CD1c-positive myeloid dendritic cell (primary cell): ENCODE measurements around the gene SYT5.
A peak's percentile ranks its signal among the peaks of the same experiment; 100 is the strongest.
"Not testable (repeated sequence)": the region's sequence is repeated elsewhere in the genome, so short reads cannot be mapped to it uniquely, and the experiment has no call there.

Source experiments
- DNase-seq: peaks from one replicate; pipeline ENCODE4 v3.0.0-alpha.2; 2016; ENCODE audit errors: extremely low spot score

SYT5 gene

GRCh38 chr19:55179606-55180484 is at the start of gene SYT5:
TSS of gene SYT5 (minus strand) at chr19:55180289. CDS start at chr19:55179041, 1,248 bp downstream.
- peak; percentile 68 for DNase-seq

- DNase-seq = no peak
Measured at GRCh38 chr19:55229789-55230182, 49.7 kb upstream of the SYT5 start.

- DNase-seq = no peak
Measured at GRCh38 chr19:55229145-55229788, 49.2 kb upstream of the SYT5 start.

DNA sequence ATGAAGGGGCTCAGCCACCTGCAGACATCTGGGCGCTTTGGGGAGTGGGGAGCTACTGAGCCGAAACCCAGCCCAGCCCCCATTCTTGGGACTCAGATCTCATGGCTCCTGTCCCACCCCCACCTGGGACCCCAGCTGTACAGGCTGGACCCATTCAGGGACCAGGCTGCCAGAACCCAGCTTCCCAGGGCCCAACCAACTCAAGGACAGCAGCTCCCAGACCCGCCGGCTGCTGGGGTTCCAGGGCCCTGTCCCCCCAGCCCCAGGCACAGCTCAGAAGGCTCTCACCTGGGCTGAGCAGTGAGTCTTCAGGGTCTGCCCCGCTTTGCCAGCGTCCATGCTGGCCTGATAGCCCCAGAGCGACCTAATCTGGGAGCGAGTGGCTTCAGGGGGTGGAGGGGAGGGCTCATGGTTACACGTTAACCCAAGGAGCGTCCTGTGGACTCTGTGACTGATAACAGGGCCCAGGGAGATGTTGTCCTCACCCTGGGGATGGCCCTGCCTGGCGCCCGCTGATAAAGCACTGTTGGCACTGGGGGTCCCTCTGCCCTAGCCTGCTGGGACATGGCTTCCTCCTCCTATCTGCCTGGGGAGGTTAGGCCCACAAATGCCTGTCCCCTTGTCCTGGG is 48.4 kb upstream of the SYT5 start, which contains the start of gene TMEM86B:
TMEM86B (minus strand) TSS at position 361 of the 629 bp plus-strand sequence; CDS start at position 339, 22 bp downstream.
- no peak for DNase-seq

- no peak for DNase-seq
Measured at GRCh38 chr19:55228015-55228391, 47.9 kb upstream of the SYT5 start.

DNA sequence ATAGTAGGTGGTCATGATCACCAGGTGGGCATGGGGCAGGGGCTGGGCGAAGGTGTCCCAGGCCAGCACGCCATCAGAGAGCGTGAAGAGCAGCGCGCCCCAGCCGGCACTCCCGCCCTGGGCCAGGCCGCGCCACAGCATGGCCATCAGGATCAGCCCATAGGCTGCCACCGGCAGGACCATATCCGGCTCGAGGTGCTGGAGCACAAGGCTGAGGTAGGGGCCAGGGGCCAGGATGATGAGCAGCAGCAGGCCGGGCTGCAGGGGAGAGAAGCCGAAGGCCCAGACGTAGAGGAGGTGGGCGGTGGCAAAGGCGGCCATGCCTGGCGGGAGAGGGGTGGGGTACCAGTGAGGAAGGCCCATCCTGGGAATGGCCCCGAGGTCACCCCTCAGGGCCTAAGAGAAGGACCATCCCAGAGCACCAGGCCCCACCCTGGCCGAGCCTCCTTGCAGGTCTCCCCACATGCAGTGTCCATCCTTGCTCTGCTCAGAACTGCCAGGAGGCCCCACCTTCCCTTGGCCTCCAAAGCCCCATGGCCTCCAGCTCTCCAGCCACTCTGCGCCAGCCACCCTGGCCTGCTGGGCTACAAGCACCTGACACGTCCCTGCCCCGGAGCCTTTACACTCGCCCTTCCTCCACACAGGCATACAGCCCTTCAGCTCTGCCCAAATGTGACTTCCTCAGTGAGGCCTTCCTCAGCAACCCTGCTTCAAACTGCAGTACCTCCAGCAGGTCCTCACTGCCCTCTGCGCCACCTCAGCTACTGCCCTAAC is 47.3 kb upstream of the SYT5 start:
- no peak for DNase-seq

- DNase-seq = no peak
Measured at GRCh38 chr19:55226788-55227187, 46.7 kb upstream of the SYT5 start.

DNA sequence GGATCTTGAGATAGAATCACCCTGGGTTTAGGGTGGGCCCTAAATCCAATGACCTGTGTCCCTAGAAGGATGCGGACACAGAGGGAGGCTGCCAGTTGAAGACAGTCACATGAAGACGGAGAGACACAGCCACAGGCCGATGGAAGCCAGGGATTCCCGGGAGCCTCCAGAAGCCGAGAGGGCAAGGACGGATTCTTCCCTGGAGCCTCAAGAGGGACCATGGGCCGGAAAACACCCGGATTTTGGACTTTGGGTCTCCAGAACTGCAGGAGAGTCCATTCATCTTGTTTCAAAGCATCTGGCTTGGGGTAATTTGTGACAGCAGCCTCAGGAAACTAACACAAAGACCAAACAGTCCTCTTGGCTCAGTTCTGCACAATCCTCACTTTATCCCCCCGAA is 46.2 kb upstream of the SYT5 start:
- no peak for DNase-seq

GRCh38 chr19:55225415-55225958 is 45.4 kb upstream of the SYT5 start:
- DNase-seq = no peak

DNA sequence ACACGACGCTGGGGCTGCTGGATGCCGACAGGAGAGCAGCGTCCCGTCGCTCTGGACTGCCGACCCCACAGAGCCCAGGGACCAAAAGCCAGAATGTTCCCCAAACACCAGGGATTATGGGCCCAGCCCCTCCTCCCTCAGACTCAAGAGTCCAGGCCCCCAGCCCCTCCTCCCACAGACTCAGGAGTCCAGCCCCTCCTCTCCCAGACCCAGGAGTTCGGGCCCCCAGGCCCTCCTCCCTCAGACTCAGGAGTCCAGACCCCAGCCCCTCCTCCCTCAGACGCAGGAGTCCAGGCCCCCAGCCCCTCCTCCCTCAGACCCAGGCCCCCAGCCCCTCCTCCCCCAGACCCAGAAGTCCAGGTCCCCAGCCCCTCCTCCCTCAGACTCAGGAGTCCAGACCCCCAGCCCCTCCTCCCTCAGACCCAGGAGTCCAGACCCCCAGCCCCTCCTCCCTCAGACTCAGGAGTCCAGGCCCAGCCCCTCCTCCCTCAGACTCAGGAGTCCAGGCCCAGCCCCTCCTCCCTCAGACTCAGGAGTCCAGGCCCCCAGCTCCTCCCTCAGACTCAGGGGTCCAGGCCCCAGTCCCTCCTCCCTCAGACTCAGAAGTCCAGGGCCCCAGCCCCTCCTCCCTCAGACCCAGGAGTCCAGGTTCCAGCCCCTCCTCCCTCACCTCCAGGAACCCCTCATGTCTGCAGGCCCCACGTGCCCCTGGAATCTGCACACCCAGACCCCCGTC is 44.8 kb upstream of the SYT5 start:
- not testable (repeated sequence) for DNase-seq

GRCh38 chr19:55224038-55224665 is 44.1 kb upstream of the SYT5 start:
- DNase-seq = no peak

GRCh38 chr19:55223291-55224037 is 43.4 kb upstream of the SYT5 start:
- no peak for DNase-seq

DNA sequence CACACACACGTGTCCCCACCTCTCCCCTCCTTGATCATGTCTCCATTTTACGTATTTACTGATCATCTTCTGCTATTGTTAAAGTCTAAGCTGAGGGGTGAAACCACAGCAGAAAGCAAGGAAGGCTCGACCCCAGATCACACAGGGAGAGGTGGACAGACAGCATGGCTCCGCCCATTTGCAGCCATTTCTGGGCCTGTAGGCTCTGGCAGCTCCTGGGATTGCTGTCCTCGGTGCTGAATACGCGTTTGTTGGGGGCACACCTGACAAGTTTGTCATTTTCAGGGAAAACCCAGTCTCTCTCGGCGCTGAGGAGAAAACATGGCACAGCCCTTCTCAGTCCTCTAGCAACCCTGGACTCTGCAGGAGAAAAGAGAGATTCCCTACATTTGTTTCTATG is 40.4 kb upstream of the SYT5 start:
- DNase-seq = no peak

DNA sequence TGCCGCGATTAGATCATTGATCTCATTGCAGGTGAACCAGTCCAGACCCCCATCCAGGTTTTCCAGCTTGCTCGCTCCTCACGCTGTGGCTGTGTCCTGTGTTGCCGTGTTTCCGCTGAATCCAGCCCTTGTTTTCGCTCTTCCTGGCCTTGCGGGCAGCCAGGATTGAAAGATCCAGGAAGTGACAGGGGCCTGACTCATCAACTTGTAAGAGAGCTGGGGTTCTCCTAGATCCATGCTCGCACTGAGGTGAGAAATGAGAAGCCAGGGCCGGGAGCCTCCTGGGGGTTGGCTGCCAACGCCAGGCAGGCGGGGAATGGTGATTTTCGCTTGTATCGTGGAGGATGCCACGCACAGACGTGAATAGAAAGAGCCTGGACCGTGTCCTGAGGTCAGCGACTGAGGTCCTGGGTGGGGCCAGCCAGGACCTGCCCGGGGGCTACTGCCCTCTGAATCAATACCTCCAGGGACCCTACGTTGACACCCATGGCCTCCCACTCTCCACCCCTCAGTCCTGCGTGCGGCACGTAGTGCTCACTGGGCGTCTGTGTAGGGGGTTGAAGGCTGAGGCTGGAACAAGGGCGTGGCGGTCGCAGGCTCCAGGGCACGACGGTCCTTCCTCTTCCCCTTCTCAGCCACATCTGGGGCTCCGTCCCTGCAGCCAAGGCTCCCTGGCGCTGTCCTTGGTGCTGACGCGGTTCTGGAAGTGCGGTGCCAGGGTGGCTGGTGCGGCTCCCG is 36.5 kb upstream of the SYT5 start:
- peak; percentile 90 for DNase-seq

GRCh38 chr19:55213547-55213946 is 33.5 kb upstream of the SYT5 start:
- DNase-seq = no peak

DNA sequence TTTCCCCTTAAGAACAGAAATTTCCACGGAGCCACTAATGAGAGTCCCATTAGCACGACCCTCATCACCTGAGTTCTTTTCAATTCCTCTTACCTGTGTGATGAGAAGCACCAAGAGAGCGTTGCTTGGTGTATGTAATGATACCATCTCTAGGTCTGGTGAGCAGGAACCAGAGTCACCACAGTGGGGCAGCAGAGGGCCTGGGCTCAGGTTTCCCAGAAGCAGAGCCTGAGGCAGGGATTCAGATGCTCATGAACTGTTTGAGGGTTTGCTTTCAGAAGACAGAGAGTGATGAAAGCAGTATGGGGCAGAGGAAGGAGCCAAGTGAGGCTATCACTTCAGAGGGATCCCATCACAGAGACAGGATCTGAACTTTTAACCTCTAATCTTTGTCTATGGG is 32.4 kb upstream of the SYT5 start:
- DNase-seq = peak; percentile 64

DNA sequence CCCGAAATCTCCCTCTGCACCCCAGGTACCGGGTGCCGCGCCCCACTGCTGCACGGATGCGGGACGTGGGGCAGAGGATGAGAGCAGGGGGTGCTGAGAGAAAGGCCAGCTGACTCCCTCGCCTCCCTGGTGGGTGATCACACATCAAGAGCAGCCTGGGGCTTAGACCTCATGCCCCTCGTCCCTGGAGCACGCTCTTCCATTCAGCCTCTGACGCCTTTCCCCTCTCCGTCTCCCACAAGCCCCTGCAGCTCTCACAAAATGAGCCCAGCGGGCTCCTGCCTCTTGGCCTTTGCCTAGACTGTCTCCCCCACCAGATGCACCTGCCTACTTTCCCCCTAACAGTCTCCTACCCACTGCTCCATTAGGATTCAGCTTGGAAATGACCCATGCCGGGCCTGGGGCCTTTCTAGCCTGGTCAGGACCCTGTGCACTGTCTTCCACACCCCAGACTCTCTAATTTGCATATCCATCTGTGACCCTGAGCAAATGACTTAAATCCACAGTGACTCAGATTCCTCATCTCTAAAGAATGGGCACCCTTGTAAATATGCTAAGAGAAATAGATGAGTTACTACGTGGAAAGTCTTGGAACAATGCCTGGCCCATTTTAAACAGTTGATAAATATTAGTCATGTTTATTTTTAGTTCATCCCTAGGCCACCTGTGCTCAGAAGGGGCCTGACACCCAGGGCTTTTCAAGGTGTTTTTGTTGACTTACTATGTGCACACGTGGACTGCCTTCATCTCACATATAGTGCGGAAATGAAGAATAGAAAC is 29.8 kb upstream of the SYT5 start:
- no peak for DNase-seq
